Epithelial cell of proximal tubule (primary cell): ENCODE results near the gene C10orf71. TPM values are rescaled to one million over a fixed set of nuclear protein-coding genes. Genes with fewer than 3 reads are reported as not detected.

Experiments used
- DNase-seq: peaks from one replicate; pipeline ENCODE4 v3.0.0-alpha.2; 2011; ENCODE audit warnings: low read depth
- H3K4me3 ChIP-seq: 2 replicates; pipeline ENCODE4 v1.5.1; 2011; ENCODE audit warnings: low read depth, mild to moderate bottlenecking, low read length
- total RNA-seq: library from RNA; depleted of rRNA; stranded (reverse); fragments of >200 nt; gene quantifications from 2 replicates; pipeline ENCODE4 v1.2.3, GENCODE V29; 2015
- TF ChIP-seq, protein P1 (sequence below): conservative IDR thresholded peaks from 2 replicates; pipeline ENCODE4 v1.5.1; 2012; ENCODE audit warnings: low read depth, mild to moderate bottlenecking, low read length

The C10orf71 gene, protein sequence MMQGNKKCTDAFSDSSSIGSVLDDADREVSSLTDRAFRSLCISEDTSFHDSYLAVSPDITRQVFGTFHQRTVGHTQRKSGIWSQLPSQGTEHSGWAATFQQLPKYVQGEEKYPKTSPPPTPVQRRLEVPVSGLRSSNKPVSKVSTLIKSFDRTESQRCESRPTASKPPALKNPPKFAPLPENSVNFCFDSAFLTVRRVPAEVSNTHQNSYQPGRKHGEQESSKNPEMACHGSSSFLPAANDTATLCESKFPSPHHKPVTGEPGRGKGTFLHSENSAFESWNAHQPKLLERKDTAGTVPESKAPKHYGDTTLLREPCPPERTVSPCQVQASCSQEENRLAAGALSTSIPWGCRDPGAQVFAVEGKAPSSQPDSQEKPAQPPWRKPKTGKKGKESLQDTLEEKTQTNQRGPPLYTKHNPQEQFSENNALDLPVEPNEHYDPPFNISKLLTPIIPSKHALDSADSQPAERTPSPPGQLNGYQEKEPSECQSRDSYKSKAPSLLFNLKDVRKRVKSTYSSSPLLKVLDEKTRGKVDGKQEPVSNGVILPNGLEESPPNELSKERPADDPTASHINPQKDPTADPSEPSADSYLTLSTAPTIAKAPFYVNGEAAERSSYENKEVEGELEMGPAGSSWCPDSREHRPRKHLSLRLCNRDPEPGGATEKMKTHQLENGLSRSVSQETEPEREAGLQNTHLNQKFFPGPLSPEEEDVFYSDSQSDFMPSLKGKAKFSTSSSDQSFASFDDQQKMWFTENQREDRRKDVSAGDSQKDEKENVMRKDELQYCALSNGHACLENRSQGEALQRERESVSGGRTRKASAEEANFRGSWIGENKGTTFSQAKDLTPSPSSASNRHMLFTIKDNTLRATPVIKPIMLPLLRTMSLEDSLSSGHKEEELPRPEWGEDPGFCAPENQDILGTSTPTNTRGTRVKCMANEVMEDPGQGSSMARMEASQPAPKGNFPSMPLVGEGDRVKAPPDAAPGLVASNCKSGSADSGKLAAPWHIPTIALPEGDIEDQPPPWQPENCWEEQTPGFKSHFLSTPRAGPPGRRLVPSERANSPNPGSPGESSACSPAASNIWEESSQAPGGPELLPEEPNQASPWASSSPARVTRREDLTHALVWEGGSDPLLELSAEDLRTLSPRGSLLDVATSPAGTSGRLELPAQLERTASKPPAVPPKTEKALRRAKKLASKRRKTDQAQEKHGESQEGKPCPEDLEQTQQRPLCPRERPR (N-terminal part only)
- not detected in 2 replicates for total RNA-seq

DNA sequence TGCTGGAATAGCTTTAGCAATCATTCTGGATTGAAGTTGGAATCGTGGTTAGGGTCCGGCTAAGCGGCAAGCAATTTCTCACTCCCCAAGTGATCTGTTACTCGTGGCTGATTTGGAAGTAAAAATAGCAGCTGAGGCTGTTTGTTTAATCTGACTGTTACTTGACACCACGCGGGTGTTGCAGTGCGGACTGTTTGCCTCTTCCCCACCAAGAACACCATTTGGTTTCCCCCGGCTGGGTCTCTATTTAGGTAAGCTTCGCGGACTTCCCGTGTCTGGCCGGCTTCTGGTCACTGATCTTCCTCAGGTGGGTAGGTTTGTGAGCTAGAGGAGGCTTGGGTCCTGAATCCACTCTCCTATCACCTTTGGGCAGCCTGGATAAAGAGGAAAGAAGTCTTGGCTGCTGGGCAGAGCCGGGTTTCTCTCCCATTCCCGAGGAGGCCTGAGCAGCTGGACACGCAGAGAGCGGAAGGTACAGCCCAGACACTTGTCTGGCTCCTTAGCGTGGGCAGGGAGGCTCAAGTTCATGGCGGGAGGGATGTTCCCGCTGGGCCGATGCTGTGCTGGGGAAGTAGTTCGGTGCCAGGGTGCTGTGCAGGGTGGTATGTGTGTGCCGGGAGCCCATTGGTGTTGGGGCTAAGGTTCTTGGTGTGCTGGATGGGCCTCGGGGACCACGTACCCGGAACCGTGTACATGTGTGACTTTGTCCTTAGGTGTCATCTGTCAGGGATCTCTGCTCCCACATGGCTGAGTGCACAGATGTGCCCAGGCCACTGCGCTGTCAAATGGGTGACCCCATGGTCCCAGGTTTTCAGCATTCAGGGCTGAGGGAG, at the start of gene C10orf71:
Gene C10orf71, plus strand, starts transcription at position 188 of the 833 bp plus-strand sequence. CDS start 23,376 bp downstream, outside the sequence.
- no peak for DNase-seq
- no peak within 1 kb of the TSS for H3K4me3 ChIP-seq
- TF ChIP-seq, protein P1, sequence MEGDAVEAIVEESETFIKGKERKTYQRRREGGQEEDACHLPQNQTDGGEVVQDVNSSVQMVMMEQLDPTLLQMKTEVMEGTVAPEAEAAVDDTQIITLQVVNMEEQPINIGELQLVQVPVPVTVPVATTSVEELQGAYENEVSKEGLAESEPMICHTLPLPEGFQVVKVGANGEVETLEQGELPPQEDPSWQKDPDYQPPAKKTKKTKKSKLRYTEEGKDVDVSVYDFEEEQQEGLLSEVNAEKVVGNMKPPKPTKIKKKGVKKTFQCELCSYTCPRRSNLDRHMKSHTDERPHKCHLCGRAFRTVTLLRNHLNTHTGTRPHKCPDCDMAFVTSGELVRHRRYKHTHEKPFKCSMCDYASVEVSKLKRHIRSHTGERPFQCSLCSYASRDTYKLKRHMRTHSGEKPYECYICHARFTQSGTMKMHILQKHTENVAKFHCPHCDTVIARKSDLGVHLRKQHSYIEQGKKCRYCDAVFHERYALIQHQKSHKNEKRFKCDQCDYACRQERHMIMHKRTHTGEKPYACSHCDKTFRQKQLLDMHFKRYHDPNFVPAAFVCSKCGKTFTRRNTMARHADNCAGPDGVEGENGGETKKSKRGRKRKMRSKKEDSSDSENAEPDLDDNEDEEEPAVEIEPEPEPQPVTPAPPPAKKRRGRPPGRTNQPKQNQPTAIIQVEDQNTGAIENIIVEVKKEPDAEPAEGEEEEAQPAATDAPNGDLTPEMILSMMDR, result no peak

DNA sequence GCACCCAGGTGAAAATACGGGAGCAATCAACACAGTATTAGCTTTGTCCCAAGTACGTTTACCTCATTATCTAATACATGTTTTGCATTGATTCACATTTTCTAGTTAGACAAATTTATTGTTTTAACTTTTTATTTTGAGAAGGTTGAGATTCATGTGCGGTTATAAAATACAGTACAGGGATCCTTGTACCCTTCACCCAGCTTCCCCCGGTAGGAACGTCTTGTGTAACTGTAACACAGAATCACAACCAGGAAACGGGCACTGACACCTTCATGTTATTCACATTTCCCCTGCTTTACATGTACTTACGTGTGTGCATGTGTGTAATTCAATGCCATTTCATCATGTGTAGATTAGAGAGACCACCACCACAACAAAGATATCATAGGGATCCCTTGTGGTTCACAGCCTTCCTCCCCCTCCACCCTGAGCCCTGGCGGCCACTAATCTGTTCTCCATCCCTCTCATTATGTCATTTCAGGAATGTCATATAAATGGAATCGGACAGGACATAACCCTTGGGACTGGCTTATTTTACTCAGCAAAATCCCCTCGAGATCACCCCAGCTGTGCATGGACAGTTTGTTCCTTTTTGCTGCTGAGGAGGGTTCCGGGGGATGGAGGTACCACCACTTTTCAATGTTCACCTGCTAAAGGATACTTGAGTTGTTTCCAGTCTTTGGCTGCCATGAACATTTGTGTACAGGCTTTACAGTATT, 46.5 kb upstream of the C10orf71 start:
- DNase-seq, result no peak
- no peak overlapping the region for H3K4me3 ChIP-seq
- TF ChIP-seq, protein P1, result no peak

DNA sequence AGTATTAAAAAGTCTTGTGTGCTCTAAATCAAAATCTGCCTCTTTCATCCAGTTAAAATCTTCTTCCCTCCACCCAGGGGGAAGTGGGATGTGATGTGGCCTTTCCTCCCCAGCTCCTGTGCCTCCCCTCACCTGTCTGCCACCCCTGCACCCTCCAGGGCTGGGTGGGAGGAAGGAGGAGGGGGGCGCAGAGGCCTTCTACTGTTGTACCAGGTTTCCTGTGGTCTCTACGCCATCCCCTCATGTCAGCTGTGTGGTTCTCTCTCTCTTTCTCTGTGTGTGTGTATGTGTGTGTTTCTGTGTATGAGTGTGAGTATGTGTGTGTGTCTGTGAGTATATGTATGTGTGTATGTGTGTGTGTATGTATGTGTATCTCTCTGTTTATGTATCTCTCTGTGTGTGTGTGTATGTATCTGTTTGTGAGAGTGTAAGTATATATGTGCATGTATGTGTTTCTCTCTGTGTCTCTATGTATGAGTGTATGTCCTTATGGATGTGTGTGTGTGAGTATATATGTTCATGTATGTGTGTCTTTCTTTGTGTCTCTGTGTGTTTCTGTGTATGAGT, 45.5 kb upstream of the C10orf71 start:
- TF ChIP-seq, protein P1, result no peak
- no peak for DNase-seq
- H3K4me3 ChIP-seq, result no peak overlapping the region

DNA sequence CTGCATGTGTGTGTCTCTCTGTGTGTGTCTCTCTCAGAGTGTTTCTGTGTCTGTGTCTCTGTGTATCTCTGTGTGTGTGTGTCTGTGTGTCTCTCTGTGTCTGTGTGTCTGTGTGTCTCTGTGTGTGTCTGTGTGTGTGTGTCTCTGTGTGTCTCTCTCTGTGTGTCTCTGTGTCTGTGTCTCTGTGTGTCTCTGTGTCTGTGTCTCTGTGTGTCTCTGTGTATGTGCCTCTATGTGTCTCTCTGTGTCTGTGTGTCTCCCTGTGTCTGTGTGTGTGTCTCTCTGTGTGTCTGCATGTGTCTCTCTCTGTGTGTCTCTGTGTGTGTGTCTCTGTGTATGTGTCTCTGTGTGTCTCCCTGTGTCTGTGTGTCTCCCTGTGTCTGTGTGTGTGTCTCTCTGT, 44.8 kb upstream of the C10orf71 start:
- TF ChIP-seq, protein P1, result no peak
- H3K4me3 ChIP-seq, result no peak overlapping the region
- DNase-seq, result no peak

DNA sequence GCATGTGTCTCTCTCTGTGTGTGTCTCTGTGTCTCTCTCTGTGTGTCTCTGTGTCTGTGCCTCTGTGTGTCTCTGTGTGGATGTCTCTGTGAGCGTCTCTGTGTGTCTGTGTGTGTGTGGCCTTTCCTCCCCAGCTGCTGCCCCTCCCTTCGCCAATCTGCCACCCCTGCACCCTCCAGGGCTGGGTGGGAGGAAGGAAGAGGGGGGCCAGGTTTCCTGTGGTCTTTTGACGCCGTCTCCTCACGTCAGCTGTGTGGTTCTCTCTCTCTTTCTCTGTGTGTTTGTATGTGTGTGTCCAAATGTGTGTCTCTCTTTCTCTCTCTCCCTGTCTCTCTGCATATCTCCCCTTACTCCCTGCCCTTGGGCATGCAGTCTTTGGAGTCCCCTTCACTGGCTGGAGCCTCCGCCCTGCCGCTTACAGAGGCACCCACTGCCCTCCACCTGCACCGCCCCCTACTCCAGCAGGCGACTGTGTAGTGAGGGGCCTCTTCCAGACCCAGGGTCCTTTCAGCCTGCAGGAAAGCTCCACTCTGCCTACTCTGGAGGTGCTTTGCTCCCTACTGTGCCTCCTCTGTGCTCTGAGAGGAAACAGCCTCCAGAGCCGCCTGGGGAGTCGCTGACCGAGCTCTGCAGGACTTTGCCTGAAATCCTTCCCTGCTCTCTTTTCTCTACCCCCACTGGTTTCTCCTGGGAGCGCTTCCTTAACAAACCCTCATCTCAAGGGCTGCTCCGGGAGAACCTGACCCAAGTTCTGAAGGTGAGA, 44.2 kb upstream of the C10orf71 start:
- TF ChIP-seq, protein P1, result no peak
- DNase-seq, result no peak
- no peak overlapping the region for H3K4me3 ChIP-seq
